ENCODE measurements around the gene GPX4. TPM values are rescaled to one million over a fixed set of nuclear protein-coding genes. Genes with fewer than 3 reads are reported as not detected.

Gene GPX4
- total and polyA plus RNA-seq, 3 donors from 2014 or later = 1,153 to 1,893 (median 1,773) TPM

- no peaks in the 10 kb centered on the region for H3K36me3 ChIP-seq (ENCODE audit: low read depth, missing control alignments)
- intact Hi-C loops (cut with DNase I; ENCODE audit: low total_unique reads) = no loop called here
- no peak overlapping the region for H3K4me3 ChIP-seq
- WGBS, 2 donors = 72 to 76% methylated on average over 16 of the region's 16 CpGs
- no peaks in the 10 kb centered on the region for H3K9me3 ChIP-seq
- no peak for TF ChIP-seq POLR2A (IDR thresholded peaks at IDR 0.05)
- TF ChIP-seq, protein P1, sequence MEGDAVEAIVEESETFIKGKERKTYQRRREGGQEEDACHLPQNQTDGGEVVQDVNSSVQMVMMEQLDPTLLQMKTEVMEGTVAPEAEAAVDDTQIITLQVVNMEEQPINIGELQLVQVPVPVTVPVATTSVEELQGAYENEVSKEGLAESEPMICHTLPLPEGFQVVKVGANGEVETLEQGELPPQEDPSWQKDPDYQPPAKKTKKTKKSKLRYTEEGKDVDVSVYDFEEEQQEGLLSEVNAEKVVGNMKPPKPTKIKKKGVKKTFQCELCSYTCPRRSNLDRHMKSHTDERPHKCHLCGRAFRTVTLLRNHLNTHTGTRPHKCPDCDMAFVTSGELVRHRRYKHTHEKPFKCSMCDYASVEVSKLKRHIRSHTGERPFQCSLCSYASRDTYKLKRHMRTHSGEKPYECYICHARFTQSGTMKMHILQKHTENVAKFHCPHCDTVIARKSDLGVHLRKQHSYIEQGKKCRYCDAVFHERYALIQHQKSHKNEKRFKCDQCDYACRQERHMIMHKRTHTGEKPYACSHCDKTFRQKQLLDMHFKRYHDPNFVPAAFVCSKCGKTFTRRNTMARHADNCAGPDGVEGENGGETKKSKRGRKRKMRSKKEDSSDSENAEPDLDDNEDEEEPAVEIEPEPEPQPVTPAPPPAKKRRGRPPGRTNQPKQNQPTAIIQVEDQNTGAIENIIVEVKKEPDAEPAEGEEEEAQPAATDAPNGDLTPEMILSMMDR (IDR thresholded peaks at IDR 0.05) = no peak
- H3K27ac ChIP-seq = no peak overlapping the region
- no peak for DNase-seq
- no peaks in the 10 kb centered on the region for H3K4me1 ChIP-seq
- H3K27me3 ChIP-seq = no peaks in the 10 kb centered on the region
These were observed 26.8 kb upstream of the GPX4 start for GRCh38 chr19:1076951-1077350.

DNA sequence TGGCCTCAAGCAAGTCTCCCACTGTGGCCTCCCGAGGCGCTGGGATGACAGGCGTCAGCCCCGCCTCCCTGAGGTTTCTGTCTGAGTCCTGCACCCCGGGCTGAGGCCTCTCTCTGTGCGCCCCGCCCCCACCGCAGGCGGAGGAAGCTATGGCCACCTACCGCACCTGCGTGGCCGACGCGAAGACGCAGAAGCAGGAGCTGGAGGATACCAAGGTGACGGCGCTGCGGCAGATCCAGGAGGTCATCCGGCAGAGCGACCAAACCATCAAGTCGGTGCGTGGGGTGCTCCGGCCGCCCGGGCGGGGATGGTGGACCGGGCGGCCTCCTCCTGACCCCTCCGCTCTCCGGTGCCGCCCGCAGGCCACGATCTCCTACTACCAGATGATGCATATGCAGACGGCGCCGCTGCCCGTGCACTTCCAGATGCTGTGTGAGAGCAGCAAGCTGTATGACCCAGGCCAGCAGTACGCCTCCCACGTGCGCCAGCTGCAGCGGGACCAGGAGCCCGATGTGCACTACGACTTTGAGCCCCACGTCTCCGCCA lies 24.2 kb upstream of the GPX4 start:
- Histone ChIP-seq H3K27ac (no peak overlapping the region), H3K9me3 (no peaks in the 10 kb centered on the region), H3K27me3 (no peaks in the 10 kb centered on the region), H3K4me3 (no peak overlapping the region), H3K4me1 (no peaks in the 10 kb centered on the region), H3K36me3 (ENCODE audit: low read depth, missing control alignments) (no peaks in the 10 kb centered on the region)
- DNase-seq = no peak
- 39 to 80% methylated on average over 34 to 41 of the region's 45 CpGs for WGBS, 2 donors
- intact Hi-C loops (cut with DNase I; ENCODE audit: low total_unique reads) = no loop called here
- TF ChIP-seq, protein P1 (IDR thresholded peaks at IDR 0.05) = no peak
- no peak for TF ChIP-seq POLR2A (IDR thresholded peaks at IDR 0.05)

- peak overlapping the region in 1 of 2 donors; percentile 15 for H3K4me3 ChIP-seq
- no peaks in the 10 kb centered on the region for H3K4me1 ChIP-seq
- intact Hi-C loops (cut with DNase I; ENCODE audit: low total_unique reads) = no loop called here
- no peaks in the 10 kb centered on the region for H3K27me3 ChIP-seq
- no peak overlapping the region for H3K27ac ChIP-seq
- TF ChIP-seq, protein P1 (IDR thresholded peaks at IDR 0.05) = no peak
- TF ChIP-seq POLR2A (IDR thresholded peaks at IDR 0.05) = no peak
- no peaks in the 10 kb centered on the region for H3K9me3 ChIP-seq
- 67 to 80% methylated on average over 15 to 50 of the region's 50 CpGs for WGBS, 2 donors
- DNase-seq = no peak
- H3K36me3 ChIP-seq (ENCODE audit: low read depth, missing control alignments) = no peaks in the 10 kb centered on the region
These were observed 23.2 kb upstream of the GPX4 start for GRCh38 chr19:1080360-1081161.

DNA sequence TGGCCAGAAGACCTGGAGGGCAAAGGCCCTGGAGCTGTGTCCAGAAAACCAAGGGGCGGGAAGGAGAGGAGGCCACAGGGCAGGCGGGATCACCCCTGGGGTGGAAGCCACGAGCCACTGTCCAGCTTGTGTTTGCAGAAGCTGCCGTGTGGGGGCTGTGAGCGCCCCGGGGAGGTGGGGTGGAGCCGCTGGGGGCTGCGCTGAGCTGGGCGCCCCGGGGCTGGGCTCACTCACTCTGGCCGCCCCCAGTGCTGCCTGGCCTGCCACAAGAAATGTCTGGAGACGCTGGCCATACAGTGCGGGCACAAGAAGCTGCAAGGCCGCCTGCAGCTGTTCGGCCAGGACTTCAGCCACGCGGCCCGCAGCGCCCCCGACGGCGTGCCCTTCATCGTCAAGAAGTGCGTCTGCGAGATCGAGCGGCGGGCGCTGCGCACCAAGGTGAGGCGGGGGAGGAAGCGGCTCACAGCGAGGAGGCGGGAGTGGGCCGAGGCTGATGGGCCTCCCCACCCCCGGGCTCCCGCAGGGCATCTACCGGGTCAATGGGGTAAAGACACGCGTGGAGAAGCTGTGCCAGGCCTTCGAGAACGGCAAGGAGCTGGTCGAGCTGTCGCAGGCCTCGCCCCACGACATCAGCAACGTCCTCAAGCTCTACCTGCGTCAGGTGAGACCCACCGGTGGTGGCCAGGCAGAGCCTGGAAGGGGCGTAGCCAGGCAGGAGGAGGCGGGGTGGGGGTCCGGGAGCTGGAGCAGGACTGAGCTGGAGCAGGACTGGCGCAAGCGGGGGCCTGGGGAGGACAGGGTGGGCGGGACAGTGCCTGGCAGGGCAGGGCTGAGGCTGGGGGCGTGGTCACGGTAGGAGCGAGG lies 22.3 kb upstream of the GPX4 start:
- 15 to 51% methylated on average over 23 to 55 of the region's 58 CpGs for WGBS, 2 donors
- H3K9me3 ChIP-seq = no peaks in the 10 kb centered on the region
- H3K4me1 ChIP-seq = no peaks in the 10 kb centered on the region
- intact Hi-C loops (cut with DNase I; ENCODE audit: low total_unique reads) = no loop called here
- no peak overlapping the region for H3K27ac ChIP-seq
- DNase-seq = no peak
- no peak for TF ChIP-seq POLR2A (IDR thresholded peaks at IDR 0.05)
- TF ChIP-seq, protein P1 (IDR thresholded peaks at IDR 0.05) = no peak
- peak overlapping the region; percentile 15 to 21 for H3K4me3 ChIP-seq
- H3K27me3 ChIP-seq = no peaks in the 10 kb centered on the region
- H3K36me3 ChIP-seq (ENCODE audit: low read depth, missing control alignments) = no peaks in the 10 kb centered on the region

Measured in testis (tissue), 3 donors.